Measurements from ENCODE around the gene KHDRBS2. TPM values are rescaled to one million over a fixed set of nuclear protein-coding genes. Genes with fewer than 3 reads are reported as not detected.

KHDRBS2 gene
- total RNA-seq, 2 donors from 2014 or later, result not detected

GRCh38 chr6:62150048-62150663 is 135.9 kb downstream of the KHDRBS2 start:
- Mint-ChIP-seq H3K4me1 (ENCODE audit: low read depth) (no peaks in the 10 kb centered on the region), H3K36me3 (ENCODE audit: insufficient read depth in 2 of 2) (no peaks in the 10 kb centered on the region), H3K27me3 (ENCODE audit: low read depth) (no peaks in the 10 kb centered on the region), H3K9me3 (peaks cover 4 to 6% of the 10 kb centered on the region in 2 donors), H3K27ac (no peak overlapping the region), H3K4me3 (no peak overlapping the region)
- ATAC-seq (replicated peaks in 1 of 2) (no peak), DNase-seq (no peak)

- H3K9me3 Mint-ChIP-seq, result peaks cover 3 to 6% of the 10 kb centered on the region in 2 donors
- no peaks in the 10 kb centered on the region for H3K4me1 Mint-ChIP-seq (ENCODE audit: low read depth)
- H3K36me3 Mint-ChIP-seq (ENCODE audit: insufficient read depth in 2 of 2), result no peaks in the 10 kb centered on the region
Observed at GRCh38 chr6:62146954-62147853, 138.8 kb downstream of the KHDRBS2 start.

GRCh38 chr6:62129127-62129526 is 156.9 kb downstream of the KHDRBS2 start:
- no peaks in the 10 kb centered on the region for H3K4me1 Mint-ChIP-seq (ENCODE audit: low read depth)
- peaks cover 9% of the 10 kb centered on the region in 2 donors for H3K9me3 Mint-ChIP-seq
- no peak overlapping the region for H3K27ac Mint-ChIP-seq
- H3K4me3 Mint-ChIP-seq, result no peak overlapping the region
- no peaks in the 10 kb centered on the region for H3K27me3 Mint-ChIP-seq (ENCODE audit: low read depth)
- DNase-seq (no peak), ATAC-seq (replicated peaks in 1 of 2) (no peak)
- H3K36me3 Mint-ChIP-seq (ENCODE audit: insufficient read depth in 2 of 2), result peaks cover 0 to 4% of the 10 kb centered on the region in 2 donors

More at GRCh38 chr6:62146954-62147853, 138.8 kb downstream of the KHDRBS2 start:
- Mint-ChIP-seq H3K4me3 (no peak overlapping the region), H3K27ac (no peak overlapping the region), H3K27me3 (ENCODE audit: low read depth) (no peaks in the 10 kb centered on the region)
- no peak for ATAC-seq (replicated peaks in 1 of 2)
- no peak for DNase-seq

- no peak overlapping the region for H3K4me3 Mint-ChIP-seq
- ATAC-seq (replicated peaks in 1 of 2) (no peak), DNase-seq (no peak)
- peaks cover 0 to 1% of the 10 kb centered on the region in 2 donors for H3K36me3 Mint-ChIP-seq (ENCODE audit: insufficient read depth in 2 of 2)
- H3K27me3 Mint-ChIP-seq (ENCODE audit: low read depth), result no peaks in the 10 kb centered on the region
- peaks cover 9% of the 10 kb centered on the region in 2 donors for H3K9me3 Mint-ChIP-seq
- H3K4me1 Mint-ChIP-seq (ENCODE audit: low read depth), result no peaks in the 10 kb centered on the region
- H3K27ac Mint-ChIP-seq, result no peak overlapping the region
Observed at GRCh38 chr6:62119401-62119800, 166.6 kb downstream of the KHDRBS2 start.

GRCh38 chr6:62103186-62103859 is 182.7 kb downstream of the KHDRBS2 start:
- H3K4me3 Mint-ChIP-seq, result no peak overlapping the region
- no peak for ATAC-seq (replicated peaks in 1 of 2)
- H3K27me3 Mint-ChIP-seq (ENCODE audit: low read depth), result no peaks in the 10 kb centered on the region
- no peaks in the 10 kb centered on the region for H3K4me1 Mint-ChIP-seq (ENCODE audit: low read depth)
- peaks cover 0 to 2% of the 10 kb centered on the region in 2 donors for H3K36me3 Mint-ChIP-seq (ENCODE audit: insufficient read depth in 2 of 2)
- H3K9me3 Mint-ChIP-seq, result peaks cover 10 to 15% of the 10 kb centered on the region in 2 donors
- H3K27ac Mint-ChIP-seq, result no peak overlapping the region
- DNase-seq, result no peak

- Mint-ChIP-seq H3K27ac (no peak overlapping the region), H3K4me1 (ENCODE audit: low read depth) (no peaks in the 10 kb centered on the region), H3K27me3 (ENCODE audit: low read depth) (no peaks in the 10 kb centered on the region), H3K36me3 (ENCODE audit: insufficient read depth in 2 of 2) (peaks cover 0 to 2% of the 10 kb centered on the region in 2 donors), H3K9me3 (peaks cover 13 to 15% of the 10 kb centered on the region in 2 donors), H3K4me3 (no peak overlapping the region)
- ATAC-seq (replicated peaks in 1 of 2), result no peak
- no peak for DNase-seq
Observed at GRCh38 chr6:62102387-62102786, 183.6 kb downstream of the KHDRBS2 start.

GRCh38 chr6:62090442-62091229 is 195.4 kb downstream of the KHDRBS2 start:
- Mint-ChIP-seq H3K27ac (no peak overlapping the region), H3K4me1 (ENCODE audit: low read depth) (no peaks in the 10 kb centered on the region), H3K27me3 (ENCODE audit: low read depth) (no peaks in the 10 kb centered on the region), H3K4me3 (no peak overlapping the region), H3K9me3 (peaks cover 17 to 20% of the 10 kb centered on the region in 2 donors), H3K36me3 (ENCODE audit: insufficient read depth in 2 of 2) (no peaks in the 10 kb centered on the region)
- DNase-seq (no peak), ATAC-seq (replicated peaks in 1 of 2) (no peak)

- Mint-ChIP-seq H3K4me1 (ENCODE audit: low read depth) (no peaks in the 10 kb centered on the region), H3K9me3 (peaks cover 21 to 23% of the 10 kb centered on the region in 2 donors), H3K4me3 (no peak overlapping the region), H3K27me3 (ENCODE audit: low read depth) (no peaks in the 10 kb centered on the region), H3K36me3 (ENCODE audit: insufficient read depth in 2 of 2) (no peaks in the 10 kb centered on the region), H3K27ac (no peak overlapping the region)
- ATAC-seq (replicated peaks in 1 of 2) (no peak), DNase-seq (no peak)
Observed at GRCh38 chr6:62089781-62090180, 196.2 kb downstream of the KHDRBS2 start.

GRCh38 chr6:62086047-62086446 is 200.0 kb downstream of the KHDRBS2 start:
- DNase-seq (no peak), ATAC-seq (replicated peaks in 1 of 2) (no peak)
- Mint-ChIP-seq H3K27me3 (ENCODE audit: low read depth) (no peaks in the 10 kb centered on the region), H3K27ac (no peak overlapping the region), H3K9me3 (peaks cover 18 to 21% of the 10 kb centered on the region in 2 donors), H3K4me3 (no peak overlapping the region), H3K4me1 (ENCODE audit: low read depth) (no peaks in the 10 kb centered on the region), H3K36me3 (ENCODE audit: insufficient read depth in 2 of 2) (no peaks in the 10 kb centered on the region)

- Mint-ChIP-seq H3K4me1 (ENCODE audit: low read depth) (no peaks in the 10 kb centered on the region), H3K9me3 (peaks cover 12 to 13% of the 10 kb centered on the region in 2 donors), H3K4me3 (no peak overlapping the region), H3K36me3 (ENCODE audit: insufficient read depth in 2 of 2) (peaks cover 2 to 4% of the 10 kb centered on the region in 2 donors), H3K27me3 (ENCODE audit: low read depth) (no peaks in the 10 kb centered on the region), H3K27ac (no peak overlapping the region)
- no peak for ATAC-seq (replicated peaks in 1 of 2)
- DNase-seq, result no peak
Observed at GRCh38 chr6:62075869-62076268, 210.2 kb downstream of the KHDRBS2 start.

- DNase-seq (no peak), ATAC-seq (replicated peaks in 1 of 2) (no peak)
- peaks cover 12% of the 10 kb centered on the region in 2 donors for H3K9me3 Mint-ChIP-seq
- no peaks in the 10 kb centered on the region for H3K4me1 Mint-ChIP-seq (ENCODE audit: low read depth)
- H3K27me3 Mint-ChIP-seq (ENCODE audit: low read depth), result no peaks in the 10 kb centered on the region
- peaks cover 0 to 3% of the 10 kb centered on the region in 2 donors for H3K36me3 Mint-ChIP-seq (ENCODE audit: insufficient read depth in 2 of 2)
- H3K27ac Mint-ChIP-seq, result no peak overlapping the region
- no peak overlapping the region for H3K4me3 Mint-ChIP-seq
Observed at GRCh38 chr6:62059901-62060300, 226.1 kb downstream of the KHDRBS2 start.

- DNase-seq (no peak), ATAC-seq (replicated peaks in 1 of 2) (no peak)
- H3K36me3 Mint-ChIP-seq (ENCODE audit: insufficient read depth in 2 of 2), result peaks cover 0 to 3% of the 10 kb centered on the region in 2 donors
- peaks cover 12 to 14% of the 10 kb centered on the region in 2 donors for H3K9me3 Mint-ChIP-seq
- no peak overlapping the region for H3K4me3 Mint-ChIP-seq
- no peak overlapping the region for H3K27ac Mint-ChIP-seq
- no peaks in the 10 kb centered on the region for H3K4me1 Mint-ChIP-seq (ENCODE audit: low read depth)
- no peaks in the 10 kb centered on the region for H3K27me3 Mint-ChIP-seq (ENCODE audit: low read depth)
Observed at GRCh38 chr6:62057300-62057699, 228.7 kb downstream of the KHDRBS2 start.
